Erythroblast (primary cell): ENCODE results near the gene ATG16L1.

Experiments used
- DNase-seq, 2 experiments: peaks; one replicate each; lab custom pipeline; 2025; lab: John Stamatoyannopoulos, UW
- GATA1 ChIP-seq: IDR thresholded peaks from 2 replicates; pipeline ENCODE4 v1.6.1; 2011; ENCODE audit warnings: low read depth, mild to moderate bottlenecking, control low read depth, low read length, moderate library complexity
- POLR2A ChIP-seq: IDR thresholded peaks from 2 replicates; pipeline ENCODE4 v1.6.1; 2011; ENCODE audit warnings: mild to moderate bottlenecking, low read length

ATG16L1 gene

GRCh38 chr2:233236820-233237589 is 14.5 kb upstream of the ATG16L1 start:
- no peak for DNase-seq
- TF ChIP-seq POLR2A (no peak), GATA1 (no peak)

DNA sequence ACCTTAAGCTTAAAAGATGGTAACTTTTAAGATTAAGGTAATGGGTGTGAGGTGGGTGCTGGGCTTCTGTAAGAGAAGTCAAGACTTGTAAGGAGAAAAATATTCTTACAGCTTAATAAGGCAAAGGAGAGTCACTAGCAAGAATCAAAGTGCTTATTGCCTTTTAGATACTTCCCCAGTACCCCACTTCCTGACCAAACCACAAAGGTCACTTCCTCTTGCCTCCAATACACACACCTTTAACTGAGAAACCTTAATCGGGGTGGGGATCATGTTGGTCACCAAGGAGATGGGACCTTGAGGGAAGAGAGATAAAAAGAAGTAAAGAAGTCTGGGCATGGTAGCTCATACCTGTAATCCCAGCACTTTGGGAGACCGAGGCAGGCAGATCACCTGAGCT is 10.6 kb upstream of the ATG16L1 start:
- DNase-seq: no peak
- TF ChIP-seq GATA1: no peak
- no peak for TF ChIP-seq POLR2A

DNA sequence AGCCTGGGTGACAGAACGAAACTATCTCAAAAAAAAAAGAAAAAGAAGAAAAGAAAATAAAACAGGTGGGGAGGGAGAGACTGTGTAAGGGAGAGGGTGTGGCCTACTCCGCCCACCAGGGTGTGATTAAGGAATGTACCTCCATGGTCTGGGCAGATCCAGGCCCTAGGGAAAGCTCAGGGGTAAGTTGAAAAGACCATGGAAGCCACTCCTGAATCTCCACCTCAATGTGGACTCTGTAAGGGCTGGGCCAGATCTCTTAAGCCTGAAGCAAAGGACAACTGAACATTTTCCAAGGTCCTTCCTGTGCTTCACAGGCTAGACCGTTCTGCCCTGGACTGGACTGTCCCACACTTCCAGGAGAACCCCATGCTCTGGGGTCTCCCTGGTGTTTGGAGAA is 9.7 kb upstream of the ATG16L1 start:
- TF ChIP-seq POLR2A (no peak), GATA1 (no peak)
- no peak for DNase-seq

DNA sequence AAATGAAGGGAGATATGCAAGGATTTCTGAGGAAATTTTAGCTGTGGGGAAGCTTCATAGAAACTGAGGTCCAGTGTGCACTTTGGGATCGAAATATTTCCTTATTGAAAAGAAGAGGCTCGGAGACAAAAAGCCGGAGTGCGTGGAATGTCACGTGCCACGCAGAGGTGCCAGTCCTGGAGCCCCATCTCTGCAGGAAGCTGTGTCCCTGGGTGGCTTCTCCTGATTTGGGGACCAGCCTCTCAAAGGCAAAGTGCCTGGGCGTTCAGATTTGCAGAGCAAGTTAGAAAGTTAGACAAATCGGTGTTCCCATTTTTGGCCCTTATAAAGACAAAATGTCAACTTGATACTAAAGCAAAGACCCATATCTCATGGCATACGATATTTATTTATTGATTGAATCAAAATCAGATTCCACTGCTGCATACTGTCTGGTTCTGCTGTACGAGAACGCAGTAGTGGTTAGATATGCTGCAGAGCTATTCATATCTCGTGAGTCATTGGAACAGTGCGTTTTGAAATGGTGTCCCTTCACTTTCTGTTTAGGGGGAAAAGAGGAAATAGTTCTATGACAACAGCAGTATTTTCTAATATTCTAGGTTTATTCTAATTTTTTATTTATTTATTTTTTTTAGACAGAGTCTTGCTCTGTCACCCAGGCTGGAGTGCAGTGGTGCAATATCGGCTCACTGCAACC is 9.1 kb upstream of the ATG16L1 start:
- TF ChIP-seq GATA1 (no peak), POLR2A (no peak)
- peak in 1 of 2 experiments; percentile 59 for DNase-seq

DNA sequence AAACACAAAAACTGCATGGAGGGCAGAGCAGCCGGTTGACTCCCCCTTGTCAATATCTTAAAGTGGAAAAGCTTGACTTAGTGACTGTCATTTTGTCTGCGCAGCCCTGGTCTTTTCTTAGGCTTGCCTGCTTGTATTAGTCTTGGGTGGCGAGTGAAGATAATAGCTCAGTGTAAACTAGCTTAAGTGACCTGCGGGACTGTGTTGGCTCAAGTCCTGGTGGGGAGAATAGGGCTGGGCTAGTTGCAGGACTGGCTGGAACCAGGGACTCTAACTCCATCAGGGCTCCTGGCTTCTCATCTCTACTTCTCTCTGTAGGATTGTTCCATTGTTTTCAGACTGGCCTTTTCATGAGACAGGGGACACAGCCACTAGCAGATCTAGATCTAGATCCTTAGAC is 8.1 kb upstream of the ATG16L1 start:
- no peak for DNase-seq
- TF ChIP-seq POLR2A (no peak), GATA1 (no peak)

- TF ChIP-seq POLR2A: no peak
- DNase-seq: peak in 1 of 2 experiments; percentile 14
Observed at GRCh38 chr2:233244818-233245217, 6.7 kb upstream of the ATG16L1 start.

DNA sequence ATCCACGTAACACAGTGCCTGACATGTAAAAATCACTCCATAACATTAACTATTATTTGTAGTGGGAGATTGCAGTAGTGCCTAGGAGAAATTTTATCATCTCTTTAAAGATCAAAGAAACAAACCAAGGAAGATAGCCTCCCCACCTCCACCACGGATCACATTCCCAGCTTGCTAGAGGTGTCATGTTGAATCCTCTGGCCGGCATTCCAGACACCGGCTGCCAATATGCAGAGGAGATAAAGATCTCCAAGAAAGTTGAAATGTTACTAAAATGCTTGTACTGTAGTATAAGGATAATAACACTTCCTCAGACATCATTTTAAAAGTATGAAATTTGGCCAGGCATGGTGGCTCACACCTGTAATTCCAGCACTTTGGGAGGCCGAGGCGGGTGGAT is 6.1 kb upstream of the ATG16L1 start:
- no peak for TF ChIP-seq POLR2A
- no peak for TF ChIP-seq GATA1
- DNase-seq: no peak

DNA sequence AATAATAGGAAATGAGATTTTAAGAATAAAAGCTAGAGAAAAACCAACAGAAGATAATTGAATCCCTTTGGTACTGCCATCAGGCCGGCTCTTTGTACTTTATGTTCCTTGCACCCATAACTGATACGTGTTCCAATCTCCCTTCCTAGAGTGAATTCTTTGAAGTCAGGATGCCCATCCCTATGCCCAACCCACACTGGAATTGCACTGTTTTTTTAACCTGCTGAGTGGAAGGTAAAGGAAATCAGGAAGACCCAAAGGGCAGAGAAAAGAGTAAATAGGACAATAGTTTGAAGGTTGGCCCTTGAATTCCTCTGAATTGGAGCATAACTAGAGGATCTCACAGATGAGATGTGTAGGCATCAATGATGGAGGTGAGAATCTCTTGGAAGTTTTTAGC is 4.4 kb upstream of the ATG16L1 start:
- no peak for TF ChIP-seq POLR2A
- TF ChIP-seq GATA1: no peak
- DNase-seq: no peak

GRCh38 chr2:233247744-233248143 is 3.7 kb upstream of the ATG16L1 start:
- peak; percentile 38 to 73 for DNase-seq
- no peak for TF ChIP-seq GATA1
- TF ChIP-seq POLR2A: no peak

DNA sequence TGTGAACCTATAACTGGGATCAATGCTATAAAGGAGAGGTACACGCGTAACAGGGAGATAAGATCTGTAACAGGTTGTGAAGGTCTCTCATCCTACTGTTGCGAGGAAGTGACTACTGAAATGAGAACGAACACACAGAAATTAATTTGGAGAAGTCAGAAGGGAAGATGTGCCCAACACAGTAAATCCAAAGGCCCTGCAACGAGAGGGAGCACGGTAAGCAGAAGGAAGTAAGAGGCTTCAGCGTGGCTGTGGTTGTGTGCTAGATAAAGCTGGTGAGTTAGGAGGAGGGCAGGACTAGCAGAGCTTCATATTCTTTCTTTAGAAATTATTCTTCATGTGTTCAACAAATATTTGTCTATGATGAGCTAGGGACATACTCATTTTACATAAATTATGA is 2.5 kb upstream of the ATG16L1 start:
- DNase-seq: peak in 1 of 2 experiments; percentile 23
- no peak for TF ChIP-seq POLR2A
- no peak for TF ChIP-seq GATA1

- no peak for TF ChIP-seq POLR2A
- no peak for TF ChIP-seq GATA1
- DNase-seq: peak in 1 of 2 experiments; percentile 30
Observed at GRCh38 chr2:233250568-233250967, 905 bp upstream of the ATG16L1 start.

GRCh38 chr2:233250985-233251305 is 528 bp upstream of the ATG16L1 start:
- no peak for DNase-seq
- no peak for TF ChIP-seq GATA1
- TF ChIP-seq POLR2A: no peak

DNA sequence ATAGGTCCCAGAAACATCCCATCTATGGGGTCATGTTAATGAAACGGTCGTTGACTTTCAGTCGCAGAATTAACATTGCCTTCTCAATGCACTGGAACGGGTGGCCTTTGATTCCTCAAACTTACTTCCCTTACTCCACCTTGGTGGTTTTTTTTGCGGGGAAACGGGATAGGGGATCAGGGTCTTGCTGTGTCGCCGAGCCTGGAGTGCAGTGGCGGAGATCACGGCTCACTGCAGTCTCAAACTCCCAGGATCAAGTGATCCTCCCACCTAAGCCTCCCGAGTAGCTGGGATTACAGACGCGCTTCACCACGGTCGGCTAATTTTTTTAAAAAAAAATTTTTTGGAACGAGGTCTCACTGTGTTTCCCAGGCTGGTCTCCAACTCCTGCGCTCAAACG is 754 bp downstream of the ATG16L1 start:
- no peak for DNase-seq
- TF ChIP-seq GATA1 (no peak), POLR2A (no peak)

DNA sequence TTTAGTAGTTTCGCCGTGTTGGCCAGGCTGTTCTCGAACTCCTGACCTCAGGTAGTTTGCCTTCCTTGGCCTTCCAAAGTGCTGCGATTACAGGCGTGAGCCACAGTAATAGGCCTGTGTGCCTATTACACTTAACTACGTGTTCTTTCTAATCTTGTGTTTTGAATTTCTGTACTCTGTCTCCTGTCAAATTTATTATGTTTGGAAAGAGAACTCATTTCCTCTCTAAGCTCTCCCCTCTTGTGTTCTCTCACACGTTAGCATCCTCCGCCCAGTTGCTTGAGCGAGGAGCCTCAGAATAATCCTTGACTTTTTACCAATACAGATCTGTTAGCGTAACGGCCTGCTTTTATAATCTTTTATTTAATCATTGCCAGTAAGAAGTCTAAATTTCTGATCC is 3.7 kb downstream of the ATG16L1 start:
- no peak for TF ChIP-seq POLR2A
- no peak for TF ChIP-seq GATA1

More for the DNA sequence above, 3.7 kb downstream of the ATG16L1 start:
- no peak for DNase-seq
